Stimulated activated CD4-positive, alpha-beta T cell treated with anti-CD3 and anti-CD28 coated beads, Interleukin-15, amount 100 ng/mL, for 24 hours (primary cell): Measurements from ENCODE around the gene NDC80.

Experiments
- DNase-seq: peaks from one replicate; pipeline ENCODE4 v3.0.0-alpha.2; 2020

NDC80 gene

GRCh38 chr18:2564373-2564772 lies 7.0 kb upstream of the NDC80 start:
- DNase-seq, result no peak

GRCh38 chr18:2568129-2568528 lies 3.2 kb upstream of the NDC80 start:
- DNase-seq, result no peak

- no peak for DNase-seq
These were observed 2.8 kb upstream of the NDC80 start for GRCh38 chr18:2568605-2569004.

GRCh38 chr18:2569338-2570207 lies 1.8 kb upstream of the NDC80 start:
- DNase-seq, result no peak

GRCh38 chr18:2570772-2571199 lies 571 bp upstream of the NDC80 start:
- peak; percentile 71 for DNase-seq

GRCh38 chr18:2572171-2572569 lies 813 bp downstream of the NDC80 start:
- DNase-seq, result no peak

- DNase-seq, result no peak
These were observed 1.5 kb downstream of the NDC80 start for GRCh38 chr18:2572892-2573291.

GRCh38 chr18:2573408-2573807 lies 2.1 kb downstream of the NDC80 start:
- no peak for DNase-seq

- DNase-seq, result no peak
These were observed 16.4 kb downstream of the NDC80 start for GRCh38 chr18:2587788-2588187.

GRCh38 chr18:2588666-2589344 lies 17.4 kb downstream of the NDC80 start:
- DNase-seq, result no peak

GRCh38 chr18:2589345-2590068 lies 18.1 kb downstream of the NDC80 start:
- no peak for DNase-seq

GRCh38 chr18:2590303-2590702 lies 18.9 kb downstream of the NDC80 start:
- DNase-seq, result no peak

- DNase-seq, result no peak
These were observed 26.3 kb downstream of the NDC80 start for GRCh38 chr18:2597639-2598038.

- no peak for DNase-seq
These were observed 31.5 kb downstream of the NDC80 start for GRCh38 chr18:2602844-2603243.

GRCh38 chr18:2606335-2606734 lies 35.0 kb downstream of the NDC80 start:
- no peak for DNase-seq

GRCh38 chr18:2609604-2610003 lies 38.2 kb downstream of the NDC80 start:
- no peak for DNase-seq

- DNase-seq, result no peak
These were observed 39.2 kb downstream of the NDC80 start for GRCh38 chr18:2610549-2610948.

- DNase-seq, result no peak
These were observed 41.6 kb downstream of the NDC80 start for GRCh38 chr18:2612996-2613395.

- DNase-seq, result no peak
These were observed 46.1 kb downstream of the NDC80 start for GRCh38 chr18:2617401-2617998.

- no peak for DNase-seq
These were observed 46.7 kb downstream of the NDC80 start for GRCh38 chr18:2618009-2618408.

GRCh38 chr18:2625217-2625616 lies 53.9 kb downstream of the NDC80 start:
- DNase-seq, result no peak

- peak; percentile 40 for DNase-seq
These were observed 56.5 kb downstream of the NDC80 start for GRCh38 chr18:2627821-2628276.

- DNase-seq, result no peak
These were observed 57.6 kb downstream of the NDC80 start for GRCh38 chr18:2629003-2629402.
